AG09319 (cell line): ENCODE results near the gene HS2ST1.
A peak's percentile ranks its signal among the peaks of the same experiment; 100 is the strongest.

ENCODE experiments used
- DNase-seq: peaks from one replicate; pipeline ENCODE4 v3.0.0-alpha.2; 2010; ENCODE audit warnings: low read depth; ENCODE audit errors: extremely low read depth
- CTCF ChIP-seq: IDR thresholded peaks from 2 replicates; pipeline ENCODE4 v1.5.1; 2011; ENCODE audit warnings: low read depth, mild to moderate bottlenecking, inconsistent platforms, low read length, moderate library complexity

The HS2ST1 gene

GRCh38 chr1:87119541-87120140 lies 205.2 kb downstream of the HS2ST1 start:
- DNase-seq: no peak
- no peak for TF ChIP-seq CTCF

GRCh38 chr1:87120779-87121178 lies 206.3 kb downstream of the HS2ST1 start:
- no peak for DNase-seq
- TF ChIP-seq CTCF: peak; percentile 11

- peak; percentile 22 for DNase-seq
- TF ChIP-seq CTCF: no peak
Measured at GRCh38 chr1:87121711-87122163, 207.3 kb downstream of the HS2ST1 start.

- no peak for DNase-seq
- no peak for TF ChIP-seq CTCF
Measured at GRCh38 chr1:87122243-87122642, 207.8 kb downstream of the HS2ST1 start.

- DNase-seq: no peak
- TF ChIP-seq CTCF: no peak
Measured at GRCh38 chr1:87123610-87124009, 209.2 kb downstream of the HS2ST1 start.

GRCh38 chr1:87126886-87127505 lies 212.6 kb downstream of the HS2ST1 start:
- DNase-seq: no peak
- no peak for TF ChIP-seq CTCF

GRCh38 chr1:87127581-87127980 lies 213.1 kb downstream of the HS2ST1 start:
- TF ChIP-seq CTCF: no peak
- no peak for DNase-seq
